HG03439 (cell line): ENCODE measurements around the gene PGBD5.
"Not testable (repeated sequence)": the region's sequence is repeated elsewhere in the genome, so short reads cannot be mapped to it uniquely, and the experiment has no call there.

ENCODE experiments used
- ATAC-seq: cut with Tn5 transposase; IDR thresholded peaks from one replicate; pipeline ENCODE4 v1.9.1; 2021; ENCODE audit warnings: mild to moderate bottlenecking, moderate library complexity; ENCODE audit not compliant: unreplicated experiment

PGBD5 gene

GRCh38 chr1:230425252-230426091 lies 660 bp downstream of the PGBD5 start:
- ATAC-seq, result no peak

GRCh38 chr1:230424391-230425251 lies 1.5 kb downstream of the PGBD5 start:
- ATAC-seq, result no peak

- no peak for ATAC-seq
Observed at GRCh38 chr1:230423951-230424350, 2.2 kb downstream of the PGBD5 start.

GRCh38 chr1:230423261-230423660 lies 2.9 kb downstream of the PGBD5 start:
- no peak for ATAC-seq

- ATAC-seq, result no peak
Observed at GRCh38 chr1:230422221-230422981, 3.7 kb downstream of the PGBD5 start.

GRCh38 chr1:230421481-230421880 lies 4.7 kb downstream of the PGBD5 start:
- no peak for ATAC-seq

- ATAC-seq, result not testable (repeated sequence)
Observed at GRCh38 chr1:230420372-230420771, 5.8 kb downstream of the PGBD5 start.

GRCh38 chr1:230416430-230416829 lies 9.7 kb downstream of the PGBD5 start:
- no peak for ATAC-seq

GRCh38 chr1:230415405-230416132 lies 10.6 kb downstream of the PGBD5 start:
- ATAC-seq, result no peak

- no peak for ATAC-seq
Observed at GRCh38 chr1:230414694-230415093, 11.4 kb downstream of the PGBD5 start.

- ATAC-seq, result no peak
Observed at GRCh38 chr1:230414102-230414501, 12.0 kb downstream of the PGBD5 start.

GRCh38 chr1:230413061-230413460 lies 13.1 kb downstream of the PGBD5 start:
- ATAC-seq, result no peak

- ATAC-seq, result no peak
Observed at GRCh38 chr1:230408971-230409370, 17.2 kb downstream of the PGBD5 start.

GRCh38 chr1:230407351-230407750 lies 18.8 kb downstream of the PGBD5 start:
- no peak for ATAC-seq

GRCh38 chr1:230406727-230407126 lies 19.4 kb downstream of the PGBD5 start:
- ATAC-seq, result not testable (repeated sequence)

GRCh38 chr1:230403442-230403841 lies 22.7 kb downstream of the PGBD5 start:
- ATAC-seq, result no peak

GRCh38 chr1:230401763-230402294 lies 24.3 kb downstream of the PGBD5 start:
- no peak for ATAC-seq

GRCh38 chr1:230401101-230401500 lies 25.0 kb downstream of the PGBD5 start:
- ATAC-seq, result no peak

- no peak for ATAC-seq
Observed at GRCh38 chr1:230400007-230400344, 26.2 kb downstream of the PGBD5 start.

GRCh38 chr1:230399321-230400006 lies 26.7 kb downstream of the PGBD5 start:
- no peak for ATAC-seq
